HepG2 (cell line): ENCODE results near the gene PDIA5. TPM values are rescaled to one million over a fixed set of nuclear protein-coding genes. Genes with fewer than 3 reads are reported as not detected.

ENCODE experiments used
- ATF6 ChIP-seq: sonication (generic); formaldehyde crosslinking; conservative IDR thresholded peaks from 2 replicates; pipeline ENCODE4 v1.4.0; 2020; ENCODE audit warnings: missing genetic modification reagents
- ATRX ChIP-seq: sonication (generic); formaldehyde crosslinking; IDR thresholded peaks from 2 replicates; pipeline ENCODE4 v1.4.0; 2020; ENCODE audit warnings: missing genetic modification reagents, borderline replicate concordance
- CHD2 ChIP-seq: IDR thresholded peaks from 2 replicates; pipeline ENCODE4 v1.6.1; 2011; ENCODE audit warnings: low read depth, low read length, improper control_type of control experiment
- FIP1L1 ChIP-seq: fragments of 200-400 bp; formaldehyde crosslinking; IDR thresholded peaks from 2 replicates; pipeline ENCODE4 v1.6.1; 2018; ENCODE audit warnings: low read depth, mild to moderate bottlenecking, low read length, moderate library complexity, borderline replicate concordance; ENCODE audit not compliant: insufficient read depth
- IKZF1 ChIP-seq: fragments of 450-650 bp; IDR thresholded peaks from 2 replicates; pipeline ENCODE4 v1.7.1; 2016
- IRX3 ChIP-seq: sonication (generic); formaldehyde crosslinking; IDR thresholded peaks from 2 replicates; pipeline ENCODE4 v1.8.1; 2023; ENCODE audit warnings: mild to moderate bottlenecking, low read depth, missing genetic modification reagents, borderline replicate concordance
- LCORL ChIP-seq, 2 experiments: fragments of 450-650 bp in 1 of 2; sonication (generic) in 1 of 2; formaldehyde crosslinking in 1 of 2; IDR thresholded peaks; 2 replicates each; pipeline versions ENCODE4 v1.5.0 to v1.6.1; 2017 to 2020; ENCODE audit warnings: antibody characterized with exemption in 1 of 2, missing genetic modification reagents in 1 of 2
- MATR3 ChIP-seq: sonication (generic); formaldehyde crosslinking; IDR thresholded peaks from 2 replicates; pipeline ENCODE4 v1.4.0; 2020; ENCODE audit warnings: missing genetic modification reagents
- MED8 ChIP-seq: sonication (generic); formaldehyde crosslinking; IDR thresholded peaks from 2 replicates; pipeline ENCODE4 v1.8.1; 2023; ENCODE audit warnings: mild to moderate bottlenecking, missing genetic modification reagents; ENCODE audit not compliant: insufficient replicate concordance
- MTA3 ChIP-seq: sonication (generic); formaldehyde crosslinking; IDR thresholded peaks from 2 replicates; pipeline ENCODE4 v1.4.0; 2020; ENCODE audit warnings: missing genetic modification reagents
- NFIB ChIP-seq: sonication (generic); formaldehyde crosslinking; IDR thresholded peaks from 2 replicates; pipeline ENCODE4 v1.9.0; 2021; ENCODE audit warnings: missing genetic modification reagents, mild to moderate bottlenecking, borderline replicate concordance
- PAF1 ChIP-seq: IDR thresholded peaks from 2 replicates; pipeline ENCODE4 v1.6.1; 2016; ENCODE audit warnings: missing genetic modification reagents, missing compliant biosample characterization
- RARG ChIP-seq: sonication (generic); formaldehyde crosslinking; IDR thresholded peaks from 2 replicates; pipeline ENCODE4 v1.4.0; 2020; ENCODE audit warnings: low read depth, mild to moderate bottlenecking, missing genetic modification reagents
- SP2 ChIP-seq: sonication (generic); formaldehyde crosslinking; IDR thresholded peaks from 2 replicates; pipeline ENCODE4 v1.5.1; 2020; ENCODE audit warnings: mild to moderate bottlenecking, missing genetic modification reagents
- ZBTB38 ChIP-seq: sonication (generic); formaldehyde crosslinking; IDR thresholded peaks from 2 replicates; pipeline ENCODE4 v1.5.1; 2020; ENCODE audit warnings: mild to moderate bottlenecking, missing genetic modification reagents
- ZNF20 ChIP-seq: sonication (generic); formaldehyde crosslinking; IDR thresholded peaks from 2 replicates; pipeline ENCODE4 v1.4.0; 2020; ENCODE audit warnings: mild to moderate bottlenecking, moderate library complexity, missing genetic modification reagents
- ZNF333 ChIP-seq: sonication (generic); formaldehyde crosslinking; IDR thresholded peaks from 2 replicates; pipeline ENCODE4 v1.4.0; 2020; ENCODE audit warnings: mild to moderate bottlenecking, missing genetic modification reagents, borderline replicate concordance
- ZNF563 ChIP-seq: sonication (generic); formaldehyde crosslinking; IDR thresholded peaks from 2 replicates; pipeline ENCODE4 v1.8.0; 2022; ENCODE audit warnings: mild to moderate bottlenecking, moderate library complexity, missing genetic modification reagents
- ZNF713 ChIP-seq: sonication (generic); formaldehyde crosslinking; IDR thresholded peaks from 2 replicates; pipeline ENCODE4 v1.4.0; 2020; ENCODE audit warnings: mild to moderate bottlenecking, missing genetic modification reagents
- ZNF747 ChIP-seq: sonication (generic); formaldehyde crosslinking; IDR thresholded peaks from 2 replicates; pipeline ENCODE4 v1.8.1; 2023; ENCODE audit warnings: missing genetic modification reagents, mild to moderate bottlenecking, borderline replicate concordance
- ZNF773 ChIP-seq: sonication (generic); formaldehyde crosslinking; IDR thresholded peaks from 2 replicates; pipeline ENCODE4 v1.4.0; 2020; ENCODE audit warnings: missing genetic modification reagents, borderline replicate concordance
- polyA plus RNA-seq, 8 experiments: library from polyadenylated mRNA; depleted of rRNA in 3 of 8; stranded (reverse) in 7 of 8; unstranded in 1 of 8; fragments of >200 nt; fragmentation: Illumina TruSeq in 4 of 8; extraction: Trizol in 4 of 8; gene quantifications; 2 replicates each; pipeline versions ENCODE4 v1.2.1 to v1.2.3, GENCODE V29; 2011 to 2016; ENCODE audit warnings: low read depth in 4 of 8, missing spikeins in 1 of 8, mixed read lengths in 1 of 8; ENCODE audit not compliant: insufficient read depth in 1 of 8
- total RNA-seq, 5 experiments: library from RNA; depleted of rRNA; stranded (reverse); fragments of >200 nt; fragmentation: Illumina TruSeq; extraction: Trizol; gene quantifications; 2 replicates each; pipeline ENCODE4 v1.2.3, GENCODE V29; 2016; ENCODE audit warnings: low read depth in 1 of 5
- TF ChIP-seq, protein P1 (sequence below): sonication (generic); formaldehyde crosslinking; IDR thresholded peaks from 2 replicates; pipeline ENCODE4 v1.4.0; 2020; ENCODE audit warnings: missing genetic modification reagents, borderline replicate concordance
- TF ChIP-seq, protein P2 (sequence below): sonication (generic); formaldehyde crosslinking; IDR thresholded peaks from 2 replicates; pipeline ENCODE4 v1.5.1; 2020; ENCODE audit warnings: missing genetic modification reagents, mild to moderate bottlenecking, borderline replicate concordance

PDIA5 gene
- total and polyA plus RNA-seq, 2 of the 13 experiments (the other 11 are each of a cell fraction or from before 2014, with no cell fraction given): 51.3 to 74.3 TPM

DNA sequence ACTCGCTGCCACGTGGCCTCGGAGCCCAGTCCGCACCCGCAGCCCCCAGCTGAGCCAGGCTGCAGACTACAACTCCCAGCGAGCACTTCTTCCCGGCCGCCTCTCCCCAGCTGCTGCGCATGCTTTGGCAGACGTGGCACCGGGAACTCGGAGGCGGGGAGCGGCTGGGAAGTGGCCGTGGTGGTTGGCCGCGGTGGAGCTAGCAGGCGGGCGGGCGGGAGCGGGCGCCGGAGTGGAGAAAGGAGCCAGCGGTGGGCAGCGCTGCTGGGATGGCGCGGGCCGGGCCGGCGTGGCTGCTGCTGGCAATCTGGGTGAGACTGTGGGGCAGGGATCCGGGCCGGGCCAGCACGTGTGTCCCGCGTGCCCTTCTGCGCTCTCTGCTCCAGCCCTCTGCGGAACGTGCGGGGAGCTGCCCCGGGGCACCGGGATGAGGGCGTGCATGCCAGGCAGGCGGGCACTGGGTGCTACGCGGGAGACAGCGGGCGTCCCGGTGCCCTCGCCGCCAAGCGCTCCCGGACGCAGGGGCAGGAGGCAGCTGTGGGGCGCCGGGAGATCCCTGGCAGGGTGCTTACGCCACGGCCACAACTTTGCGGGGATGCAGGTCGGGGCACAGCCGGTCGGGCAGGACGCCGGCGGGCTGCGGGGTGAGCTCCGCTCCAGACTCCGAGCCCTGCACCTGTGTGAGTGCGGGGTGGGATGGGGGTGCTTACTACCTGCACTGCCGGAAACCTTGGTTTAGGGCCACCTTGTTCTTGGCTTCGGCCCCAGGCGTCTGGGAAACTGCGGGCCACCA is at the start of gene PDIA5 (continued):
- TF ChIP-seq, protein P1, sequence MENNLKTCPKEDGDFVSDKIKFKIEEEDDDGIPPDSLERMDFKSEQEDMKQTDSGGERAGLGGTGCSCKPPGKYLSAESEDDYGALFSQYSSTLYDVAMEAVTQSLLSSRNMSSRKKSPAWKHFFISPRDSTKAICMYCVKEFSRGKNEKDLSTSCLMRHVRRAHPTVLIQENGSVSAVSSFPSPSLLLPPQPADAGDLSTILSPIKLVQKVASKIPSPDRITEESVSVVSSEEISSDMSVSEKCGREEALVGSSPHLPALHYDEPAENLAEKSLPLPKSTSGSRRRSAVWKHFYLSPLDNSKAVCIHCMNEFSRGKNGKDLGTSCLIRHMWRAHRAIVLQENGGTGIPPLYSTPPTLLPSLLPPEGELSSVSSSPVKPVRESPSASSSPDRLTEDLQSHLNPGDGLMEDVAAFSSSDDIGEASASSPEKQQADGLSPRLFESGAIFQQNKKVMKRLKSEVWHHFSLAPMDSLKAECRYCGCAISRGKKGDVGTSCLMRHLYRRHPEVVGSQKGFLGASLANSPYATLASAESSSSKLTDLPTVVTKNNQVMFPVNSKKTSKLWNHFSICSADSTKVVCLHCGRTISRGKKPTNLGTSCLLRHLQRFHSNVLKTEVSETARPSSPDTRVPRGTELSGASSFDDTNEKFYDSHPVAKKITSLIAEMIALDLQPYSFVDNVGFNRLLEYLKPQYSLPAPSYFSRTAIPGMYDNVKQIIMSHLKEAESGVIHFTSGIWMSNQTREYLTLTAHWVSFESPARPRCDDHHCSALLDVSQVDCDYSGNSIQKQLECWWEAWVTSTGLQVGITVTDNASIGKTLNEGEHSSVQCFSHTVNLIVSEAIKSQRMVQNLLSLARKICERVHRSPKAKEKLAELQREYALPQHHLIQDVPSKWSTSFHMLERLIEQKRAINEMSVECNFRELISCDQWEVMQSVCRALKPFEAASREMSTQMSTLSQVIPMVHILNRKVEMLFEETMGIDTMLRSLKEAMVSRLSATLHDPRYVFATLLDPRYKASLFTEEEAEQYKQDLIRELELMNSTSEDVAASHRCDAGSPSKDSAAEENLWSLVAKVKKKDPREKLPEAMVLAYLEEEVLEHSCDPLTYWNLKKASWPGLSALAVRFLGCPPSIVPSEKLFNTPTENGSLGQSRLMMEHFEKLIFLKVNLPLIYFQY (CRISPR knock-in tag): peak; percentile 56; the same call in 1 of the 2 replicates
- TF ChIP-seq CHD2 (no peak), ZNF563 (peak; percentile 92), ZNF20 (CRISPR knock-in tag) (no peak), RARG (0 out of 2 replicates have a peak, but pooled peaks have one; percentile 46), MATR3 (CRISPR knock-in tag) (no peak), PAF1 (CRISPR knock-in tag) (no peak), ATRX (CRISPR knock-in tag) (no peak), ATF6 (no peak), MED8 (CRISPR knock-in tag) (no peak), IKZF1 (no peak), MTA3 (CRISPR knock-in tag) (no peak), ZNF773 (CRISPR knock-in tag) (no peak), ZNF747 (CRISPR knock-in tag) (peak; percentile 78), SP2 (CRISPR knock-in tag) (peak; percentile 60), ZNF333 (CRISPR knock-in tag) (peak; percentile 61; the same call in 1 of the 2 replicates), IRX3 (CRISPR knock-in tag) (no peak), LCORL (IDR thresholded peaks at IDR 0.05) (no peak), LCORL (CRISPR knock-in tag; IDR thresholded peaks at IDR 0.05) (peak; percentile 79; the same call in 1 of the 2 replicates), NFIB (no peak), FIP1L1 (no peak), ZBTB38 (peak; percentile 54), ZNF713 (CRISPR knock-in tag) (no peak)
- TF ChIP-seq, protein P2, sequence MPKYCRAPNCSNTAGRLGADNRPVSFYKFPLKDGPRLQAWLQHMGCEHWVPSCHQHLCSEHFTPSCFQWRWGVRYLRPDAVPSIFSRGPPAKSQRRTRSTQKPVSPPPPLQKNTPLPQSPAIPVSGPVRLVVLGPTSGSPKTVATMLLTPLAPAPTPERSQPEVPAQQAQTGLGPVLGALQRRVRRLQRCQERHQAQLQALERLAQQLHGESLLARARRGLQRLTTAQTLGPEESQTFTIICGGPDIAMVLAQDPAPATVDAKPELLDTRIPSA (CRISPR knock-in tag): no peak; the same call in 1 of the 2 replicates
